A549 (cell line): ENCODE data around the gene PLAAT2. TPM values are rescaled to one million over a fixed set of nuclear protein-coding genes. Genes with fewer than 3 reads are reported as not detected.

ENCODE experiments used
- ATAC-seq, 2 experiments: fragments of 200-7000 bp in 1 of 2; fragments of >200 bp in 1 of 2; cut with Nextera tagmentation in 1 of 2; cut with Tn5 transposase in 1 of 2; 3 replicates each; pipeline versions ENCODE4 v1.8.0 to v1.9.1; 2018 to 2020; ENCODE audit warnings: mild to moderate bottlenecking in 1 of 2, moderate library complexity in 1 of 2
- CTCF ChIA-PET: fragments of 300-600 bp; sonication (Branson Sonifier 250); formaldehyde crosslinking; extraction: SDS; loops from one replicate; lab custom pipeline; 2021; ENCODE audit warnings: antibody characterized with exemption, inconsistent platforms; lab: Yijun Ruan, JAX
- POLR2A ChIA-PET: fragments of 350-600 bp; formaldehyde crosslinking; extraction: SDS; loops from one replicate; lab custom pipeline; 2021; ENCODE audit warnings: antibody characterized with exemption, inconsistent platforms; lab: Yijun Ruan, JAX
- DNase-seq, 2 experiments: peaks; one replicate each; pipeline versions ENCODE4 v3.0.0 to v3.0.0-alpha.2; 2011 to 2016; ENCODE audit warnings: low read depth in 1 of 2, low spot score in 1 of 2
- FAIRE-seq: peaks from 2 replicates; lab custom pipeline; 2011; peaks lifted over from hg19 to GRCh38; lab: Jason Lieb, UNC
- H3K27ac ChIP-seq, 2 experiments: fragments of >200 bp; sonication (Bioruptor Twin); formaldehyde crosslinking; 3 replicates each; pipeline ENCODE4 v1.5.1; 2016 to 2017
- H3K4me1 ChIP-seq: fragments of >200 bp; sonication (Bioruptor Twin); formaldehyde crosslinking; 3 replicates; pipeline ENCODE4 v1.6.1; 2016
- H3K4me2 ChIP-seq: fragments of >200 bp; sonication (Bioruptor Twin); formaldehyde crosslinking; 3 replicates; pipeline ENCODE4 v1.6.1; 2016
- H3K4me3 ChIP-seq: fragments of >200 bp; sonication (Bioruptor Twin); formaldehyde crosslinking; 3 replicates; pipeline ENCODE4 v1.5.1; 2016
- H3K9me3 ChIP-seq: fragments of >200 bp; sonication (Bioruptor Twin); formaldehyde crosslinking; 3 replicates; pipeline ENCODE4 v1.6.1; 2016
- CBX2 ChIP-seq: fragments of 200-600 bp; sonication (generic); IDR thresholded peaks from 2 replicates; pipeline ENCODE4 v1.6.1; 2016; ENCODE audit warnings: low read depth, mild to moderate bottlenecking, borderline replicate concordance
- CBX8 ChIP-seq: fragments of 200-600 bp; sonication (generic); IDR thresholded peaks from 2 replicates; pipeline ENCODE4 v1.6.1; 2016
- CTCF ChIP-seq: fragments of >200 bp; sonication (Bioruptor Twin); formaldehyde crosslinking; IDR thresholded peaks from 3 replicates; pipeline ENCODE4 v1.5.1; 2016
- EHF ChIP-seq: fragments of 250-450 bp; sonication (Bioruptor Pico); IDR thresholded peaks from 2 replicates; pipeline ENCODE4 v1.5.0; 2020; ENCODE audit warnings: mild to moderate bottlenecking
- FOXS1 ChIP-seq: fragments of 250-450 bp; sonication (Bioruptor Pico); IDR thresholded peaks from 2 replicates; pipeline ENCODE4 v1.5.0; 2020; ENCODE audit warnings: mild to moderate bottlenecking, moderate library complexity
- GATA3 ChIP-seq: IDR thresholded peaks from 2 replicates; pipeline ENCODE4 v1.6.1; 2012; ENCODE audit warnings: borderline replicate concordance
- HDAC2 ChIP-seq: fragments of 200-600 bp; sonication (generic); IDR thresholded peaks from 2 replicates; pipeline ENCODE4 v1.6.1; 2016
- HMGXB4 ChIP-seq: fragments of 250-450 bp; sonication (Bioruptor Pico); IDR thresholded peaks from 2 replicates; pipeline ENCODE4 v1.5.0; 2021; ENCODE audit warnings: mild to moderate bottlenecking, moderate library complexity, borderline replicate concordance
- HOXA7 ChIP-seq: fragments of 250-450 bp; sonication (Bioruptor Pico); IDR thresholded peaks from 2 replicates; pipeline ENCODE4 v1.5.0; 2020; ENCODE audit warnings: mild to moderate bottlenecking, moderate library complexity
- HOXB13 ChIP-seq: fragments of 250-450 bp; sonication (Bioruptor Pico); IDR thresholded peaks from 2 replicates; pipeline ENCODE4 v1.5.0; 2020; ENCODE audit warnings: low read depth, mild to moderate bottlenecking, moderate library complexity
- JUNB ChIP-seq: fragments of >200 bp; sonication (Bioruptor Twin); formaldehyde crosslinking; IDR thresholded peaks from 2 replicates; pipeline ENCODE4 v1.6.1; 2016
- KDM5A ChIP-seq: fragments of 200-600 bp; sonication (generic); IDR thresholded peaks from 2 replicates; pipeline ENCODE4 v1.6.1; 2016; ENCODE audit warnings: antibody characterized with exemption, mild to moderate bottlenecking
- MYC ChIP-seq: IDR thresholded peaks from 2 replicates; pipeline ENCODE4 v1.6.1; 2012; ENCODE audit warnings: mild to moderate bottlenecking, inconsistent platforms, low read length, improper control_type of control experiment, borderline replicate concordance
- RAD21 ChIP-seq, 2 experiments: fragments of >200 bp in 1 of 2; sonication (Bioruptor Twin) in 1 of 2; formaldehyde crosslinking in 1 of 2; IDR thresholded peaks in 1 of 2; conservative IDR thresholded peaks in 1 of 2; 2 replicates in 1 of 2; 3 replicates in 1 of 2; pipeline ENCODE4 v1.6.1; 2012 to 2018; ENCODE audit warnings: inconsistent platforms in 1 of 2
- RARB ChIP-seq: fragments of 250-450 bp; sonication (Bioruptor Pico); IDR thresholded peaks from 2 replicates; pipeline ENCODE4 v1.8.0; 2021; ENCODE audit warnings: mild to moderate bottlenecking, moderate library complexity
- RCOR1 ChIP-seq: fragments of 150-350 bp; IDR thresholded peaks from 2 replicates; pipeline ENCODE4 v1.6.1; 2014; ENCODE audit warnings: antibody characterized with exemption, low read length, low read depth
- RFX5 ChIP-seq: fragments of 450-650 bp; IDR thresholded peaks from 2 replicates; pipeline ENCODE4 v1.7.1; 2014; ENCODE audit warnings: antibody characterized with exemption, mild to moderate bottlenecking, moderate library complexity
- SREBF2 ChIP-seq: fragments of 450-650 bp; IDR thresholded peaks from 2 replicates; pipeline ENCODE4 v1.6.1; 2014; ENCODE audit warnings: mild to moderate bottlenecking, moderate library complexity
- TFCP2L1 ChIP-seq: fragments of 250-450 bp; sonication (Bioruptor Pico); IDR thresholded peaks from 2 replicates; pipeline ENCODE4 v1.5.0; 2021; ENCODE audit warnings: mild to moderate bottlenecking
- USF2 ChIP-seq: fragments of 450-650 bp; IDR thresholded peaks from 2 replicates; pipeline ENCODE4 v1.6.1; 2014; ENCODE audit warnings: antibody characterized with exemption
- ZSCAN20 ChIP-seq: fragments of 250-450 bp; sonication (Bioruptor Pico); IDR thresholded peaks from 2 replicates; pipeline ENCODE4 v1.8.0; 2022; ENCODE audit warnings: mild to moderate bottlenecking, moderate library complexity
- WGBS: methylation state at CpG from one replicate; pipeline ENCODE4 v1.1.6; 2017; ENCODE audit errors: missing lambda C conversion rate; 5-methylcytosine and 5-hydroxymethylcytosine counted together
- polyA plus RNA-seq, 4 experiments: library from polyadenylated mRNA; depleted of rRNA in 3 of 4; stranded (reverse); fragments of >200 nt; fragmentation: RNase III in 1 of 4; extraction: RNeasy Plus Mini Kit Qiagen cat#74134 plus additional on column Dnase treatment in 1 of 4; gene quantifications; 2 replicates in 3 of 4; 3 replicates in 1 of 4; pipeline ENCODE4 v1.2.3, GENCODE V29; 2011 to 2017
- TF ChIP-seq, protein P1 (sequence below): fragments of 200-600 bp; sonication (generic); IDR thresholded peaks from 2 replicates; pipeline ENCODE4 v1.6.1; 2016; ENCODE audit warnings: antibody characterized with exemption, mild to moderate bottlenecking, moderate library complexity
- TF ChIP-seq, protein P2 (sequence below): IDR thresholded peaks from 2 replicates; pipeline ENCODE4 v1.6.1; 2012; ENCODE audit warnings: low read depth, borderline replicate concordance
- TF ChIP-seq, protein P3 (sequence below): fragments of 150-350 bp; IDR thresholded peaks from 2 replicates; pipeline ENCODE4 v1.6.1; 2014; ENCODE audit warnings: low read depth, mild to moderate bottlenecking, low read length
- TF ChIP-seq, protein P4 (sequence below): fragments of >200 bp; sonication (Bioruptor Twin); formaldehyde crosslinking; IDR thresholded peaks from 2 replicates; pipeline ENCODE4 v1.6.1; 2016

Gene PLAAT2
- polyA plus RNA-seq, 2 of the 4 experiments (the other 2 are of a cell fraction): 0.26 to 0.57 TPM

GRCh38 chr11:63535734-63536133, 27.4 kb downstream of the PLAAT2 start (continued):
- TF ChIP-seq, protein P1, sequence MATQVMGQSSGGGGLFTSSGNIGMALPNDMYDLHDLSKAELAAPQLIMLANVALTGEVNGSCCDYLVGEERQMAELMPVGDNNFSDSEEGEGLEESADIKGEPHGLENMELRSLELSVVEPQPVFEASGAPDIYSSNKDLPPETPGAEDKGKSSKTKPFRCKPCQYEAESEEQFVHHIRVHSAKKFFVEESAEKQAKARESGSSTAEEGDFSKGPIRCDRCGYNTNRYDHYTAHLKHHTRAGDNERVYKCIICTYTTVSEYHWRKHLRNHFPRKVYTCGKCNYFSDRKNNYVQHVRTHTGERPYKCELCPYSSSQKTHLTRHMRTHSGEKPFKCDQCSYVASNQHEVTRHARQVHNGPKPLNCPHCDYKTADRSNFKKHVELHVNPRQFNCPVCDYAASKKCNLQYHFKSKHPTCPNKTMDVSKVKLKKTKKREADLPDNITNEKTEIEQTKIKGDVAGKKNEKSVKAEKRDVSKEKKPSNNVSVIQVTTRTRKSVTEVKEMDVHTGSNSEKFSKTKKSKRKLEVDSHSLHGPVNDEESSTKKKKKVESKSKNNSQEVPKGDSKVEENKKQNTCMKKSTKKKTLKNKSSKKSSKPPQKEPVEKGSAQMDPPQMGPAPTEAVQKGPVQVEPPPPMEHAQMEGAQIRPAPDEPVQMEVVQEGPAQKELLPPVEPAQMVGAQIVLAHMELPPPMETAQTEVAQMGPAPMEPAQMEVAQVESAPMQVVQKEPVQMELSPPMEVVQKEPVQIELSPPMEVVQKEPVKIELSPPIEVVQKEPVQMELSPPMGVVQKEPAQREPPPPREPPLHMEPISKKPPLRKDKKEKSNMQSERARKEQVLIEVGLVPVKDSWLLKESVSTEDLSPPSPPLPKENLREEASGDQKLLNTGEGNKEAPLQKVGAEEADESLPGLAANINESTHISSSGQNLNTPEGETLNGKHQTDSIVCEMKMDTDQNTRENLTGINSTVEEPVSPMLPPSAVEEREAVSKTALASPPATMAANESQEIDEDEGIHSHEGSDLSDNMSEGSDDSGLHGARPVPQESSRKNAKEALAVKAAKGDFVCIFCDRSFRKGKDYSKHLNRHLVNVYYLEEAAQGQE: no peak
- no peak for TF ChIP-seq HOXA7 (CRISPR knock-in tag)

DNA sequence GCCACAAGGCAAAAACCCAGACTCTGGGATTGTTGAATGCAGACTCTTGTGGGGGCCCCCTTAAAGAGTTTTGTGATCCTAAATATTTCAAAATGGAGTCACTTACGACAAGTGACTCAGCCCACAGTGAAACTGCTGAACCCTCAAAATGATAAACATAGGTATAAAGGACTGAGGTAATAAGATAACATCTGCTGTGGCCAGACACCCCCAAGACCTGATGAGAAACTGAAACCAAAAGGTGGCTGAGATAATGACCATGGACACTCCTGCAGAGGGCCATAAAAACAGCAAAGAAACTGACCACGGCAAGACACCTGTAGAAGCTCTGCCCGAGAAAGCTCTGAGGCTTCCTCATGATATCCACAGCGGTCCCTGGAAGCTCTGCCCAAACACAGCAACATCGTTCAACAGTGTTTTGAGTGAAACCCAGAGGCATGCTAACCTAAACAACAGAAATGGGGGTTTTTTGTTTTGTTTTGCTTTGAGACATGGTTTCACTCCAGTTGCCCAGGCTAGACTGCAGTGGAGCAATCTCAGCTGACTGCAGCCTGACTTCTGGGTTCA, 28.2 kb downstream of the PLAAT2 start:
- ATAC-seq (no peak), DNase-seq (no peak), FAIRE-seq (no peak)
- POLR2A ChIA-PET: no interaction called here
- Histone ChIP-seq H3K9me3 (no peaks in the 10 kb centered on the region), H3K4me1 (peaks cover 31% of the 10 kb centered on the region), H3K4me3 (no peak overlapping the region), H3K4me2 (no peak overlapping the region)
- 95% methylated on average over 5 of the region's 5 CpGs for WGBS
- CTCF ChIA-PET: no interaction called here
- TF ChIP-seq, protein P2, sequence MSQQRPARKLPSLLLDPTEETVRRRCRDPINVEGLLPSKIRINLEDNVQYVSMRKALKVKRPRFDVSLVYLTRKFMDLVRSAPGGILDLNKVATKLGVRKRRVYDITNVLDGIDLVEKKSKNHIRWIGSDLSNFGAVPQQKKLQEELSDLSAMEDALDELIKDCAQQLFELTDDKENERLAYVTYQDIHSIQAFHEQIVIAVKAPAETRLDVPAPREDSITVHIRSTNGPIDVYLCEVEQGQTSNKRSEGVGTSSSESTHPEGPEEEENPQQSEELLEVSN: no peak
- no peak for TF ChIP-seq RCOR1
- peak; percentile 59; the same call in 1 of the 2 replicates for TF ChIP-seq EHF (CRISPR knock-in tag)
- TF ChIP-seq HMGXB4 (CRISPR knock-in tag): no peak
- no peak for TF ChIP-seq GATA3
- peak; percentile 30; the same call in 1 of the 2 replicates for TF ChIP-seq HOXB13 (CRISPR knock-in tag)
- no peak for TF ChIP-seq KDM5A
- no peak for TF ChIP-seq FOXS1 (CRISPR knock-in tag)
- TF ChIP-seq, protein P3, sequence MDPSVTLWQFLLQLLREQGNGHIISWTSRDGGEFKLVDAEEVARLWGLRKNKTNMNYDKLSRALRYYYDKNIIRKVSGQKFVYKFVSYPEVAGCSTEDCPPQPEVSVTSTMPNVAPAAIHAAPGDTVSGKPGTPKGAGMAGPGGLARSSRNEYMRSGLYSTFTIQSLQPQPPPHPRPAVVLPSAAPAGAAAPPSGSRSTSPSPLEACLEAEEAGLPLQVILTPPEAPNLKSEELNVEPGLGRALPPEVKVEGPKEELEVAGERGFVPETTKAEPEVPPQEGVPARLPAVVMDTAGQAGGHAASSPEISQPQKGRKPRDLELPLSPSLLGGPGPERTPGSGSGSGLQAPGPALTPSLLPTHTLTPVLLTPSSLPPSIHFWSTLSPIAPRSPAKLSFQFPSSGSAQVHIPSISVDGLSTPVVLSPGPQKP: no peak
- no peak for TF ChIP-seq RARB (CRISPR knock-in tag)
- TF ChIP-seq RFX5: no peak
- TF ChIP-seq, all 56 proteins: peak for 2
- H3K27ac ChIP-seq: no peak overlapping the region

- CTCF ChIA-PET: interaction anchor here (1.4 kb wide), 1 partner anchor 55 kb away, joined by 5 read pairs; no protein-coding TSS in a partner anchor
- ATAC-seq: no peak
- Histone ChIP-seq H3K4me3 (no peak overlapping the region), H3K4me1 (peaks cover 40% of the 10 kb centered on the region), H3K4me2 (no peak overlapping the region), H3K9me3 (no peaks in the 10 kb centered on the region), H3K27ac (peak overlapping the region in 1 of 2 experiments; percentile 30; a peak in 2 of 6 replicates)
- no peak for FAIRE-seq
- WGBS: 90% methylated on average over 3 of the region's 3 CpGs
- DNase-seq: no peak
- POLR2A ChIA-PET: no interaction called here
- TF ChIP-seq JUNB (no peak), USF2 (no peak), TFCP2L1 (CRISPR knock-in tag) (no peak), RARB (CRISPR knock-in tag) (no peak), CBX8 (no peak), MYC (no peak), ZSCAN20 (CRISPR knock-in tag) (no peak), CBX2 (no peak), EHF (CRISPR knock-in tag) (no peak), SREBF2 (no peak), HOXB13 (CRISPR knock-in tag) (no peak), CTCF (no peak), RAD21 (conservative IDR thresholded peaks at IDR 0.05 in 1 of 2, IDR thresholded peaks at IDR 0.05 in 1 of 2) (no peak), HDAC2 (no peak)
- TF ChIP-seq, protein P4, sequence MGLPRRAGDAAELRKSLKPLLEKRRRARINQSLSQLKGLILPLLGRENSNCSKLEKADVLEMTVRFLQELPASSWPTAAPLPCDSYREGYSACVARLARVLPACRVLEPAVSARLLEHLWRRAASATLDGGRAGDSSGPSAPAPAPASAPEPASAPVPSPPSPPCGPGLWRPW: no peak
Observed at GRCh38 chr11:63534076-63534475, 29.1 kb downstream of the PLAAT2 start.
